Ovary (tissue), 3 donors: ENCODE data around the gene NDUFB2.

Source experiments
- CTCF ChIP-seq, 3 donors: fragments of 450-650 bp in 2 of 3; fragments of 200-600 bp in 1 of 3; IDR thresholded peaks; one replicate each; pipeline versions ENCODE4 v1.5.1 to v1.8.0; 2016 to 2022; ENCODE audit warnings: antibody characterized with exemption in 3 of 3, mild to moderate bottlenecking in 1 of 3
- EP300 ChIP-seq: sonication (generic); formaldehyde crosslinking; IDR thresholded peaks from one replicate; pipeline ENCODE4 v1.6.1; 2017; ENCODE audit warnings: antibody characterized with exemption
- POLR2A ChIP-seq: fragments of 450-650 bp; IDR thresholded peaks from one replicate; pipeline ENCODE4 v1.6.1; 2017; ENCODE audit warnings: antibody characterized with exemption, mild to moderate bottlenecking, moderate library complexity
- donor health status: DM: no; HTN: no; CAD: no.

- TF ChIP-seq POLR2A: no peak
- no peak for TF ChIP-seq EP300
- TF ChIP-seq CTCF (IDR thresholded peaks at IDR 0.05): no peak
Observed at GRCh38 chr7:140657891-140658290, 38.6 kb upstream of the NDUFB2 start.
